Endothelial cell of hepatic sinusoid (primary cell): ENCODE measurements around the gene STH.

Source experiments
- in situ Hi-C: cut with HindIII; loops from 2 replicates; pipeline ENCODE4 v1.10.0; 2017; ENCODE audit warnings: low sequenced_read_pairs

Gene STH

DNA sequence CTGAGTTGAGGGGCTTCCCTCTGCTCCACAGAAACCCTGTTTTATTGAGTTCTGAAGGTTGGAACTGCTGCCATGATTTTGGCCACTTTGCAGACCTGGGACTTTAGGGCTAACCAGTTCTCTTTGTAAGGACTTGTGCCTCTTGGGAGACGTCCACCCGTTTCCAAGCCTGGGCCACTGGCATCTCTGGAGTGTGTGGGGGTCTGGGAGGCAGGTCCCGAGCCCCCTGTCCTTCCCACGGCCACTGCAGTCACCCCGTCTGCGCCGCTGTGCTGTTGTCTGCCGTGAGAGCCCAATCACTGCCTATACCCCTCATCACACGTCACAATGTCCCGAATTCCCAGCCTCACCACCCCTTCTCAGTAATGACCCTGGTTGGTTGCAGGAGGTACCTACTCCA lies 26.0 kb downstream of the STH start:
- in situ Hi-C loops, result no loop called here

DNA sequence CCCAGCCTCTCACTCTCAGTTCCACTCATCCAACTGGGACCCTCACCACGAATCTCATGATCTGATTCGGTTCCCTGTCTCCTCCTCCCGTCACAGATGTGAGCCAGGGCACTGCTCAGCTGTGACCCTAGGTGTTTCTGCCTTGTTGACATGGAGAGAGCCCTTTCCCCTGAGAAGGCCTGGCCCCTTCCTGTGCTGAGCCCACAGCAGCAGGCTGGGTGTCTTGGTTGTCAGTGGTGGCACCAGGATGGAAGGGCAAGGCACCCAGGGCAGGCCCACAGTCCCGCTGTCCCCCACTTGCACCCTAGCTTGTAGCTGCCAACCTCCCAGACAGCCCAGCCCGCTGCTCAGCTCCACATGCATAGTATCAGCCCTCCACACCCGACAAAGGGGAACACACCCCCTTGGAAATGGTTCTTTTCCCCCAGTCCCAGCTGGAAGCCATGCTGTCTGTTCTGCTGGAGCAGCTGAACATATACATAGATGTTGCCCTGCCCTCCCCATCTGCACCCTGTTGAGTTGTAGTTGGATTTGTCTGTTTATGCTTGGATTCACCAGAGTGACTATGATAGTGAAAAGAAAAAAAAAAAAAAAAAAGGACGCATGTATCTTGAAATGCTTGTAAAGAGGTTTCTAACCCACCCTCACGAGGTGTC lies 26.6 kb downstream of the STH start:
- in situ Hi-C loops, result no loop called here

DNA sequence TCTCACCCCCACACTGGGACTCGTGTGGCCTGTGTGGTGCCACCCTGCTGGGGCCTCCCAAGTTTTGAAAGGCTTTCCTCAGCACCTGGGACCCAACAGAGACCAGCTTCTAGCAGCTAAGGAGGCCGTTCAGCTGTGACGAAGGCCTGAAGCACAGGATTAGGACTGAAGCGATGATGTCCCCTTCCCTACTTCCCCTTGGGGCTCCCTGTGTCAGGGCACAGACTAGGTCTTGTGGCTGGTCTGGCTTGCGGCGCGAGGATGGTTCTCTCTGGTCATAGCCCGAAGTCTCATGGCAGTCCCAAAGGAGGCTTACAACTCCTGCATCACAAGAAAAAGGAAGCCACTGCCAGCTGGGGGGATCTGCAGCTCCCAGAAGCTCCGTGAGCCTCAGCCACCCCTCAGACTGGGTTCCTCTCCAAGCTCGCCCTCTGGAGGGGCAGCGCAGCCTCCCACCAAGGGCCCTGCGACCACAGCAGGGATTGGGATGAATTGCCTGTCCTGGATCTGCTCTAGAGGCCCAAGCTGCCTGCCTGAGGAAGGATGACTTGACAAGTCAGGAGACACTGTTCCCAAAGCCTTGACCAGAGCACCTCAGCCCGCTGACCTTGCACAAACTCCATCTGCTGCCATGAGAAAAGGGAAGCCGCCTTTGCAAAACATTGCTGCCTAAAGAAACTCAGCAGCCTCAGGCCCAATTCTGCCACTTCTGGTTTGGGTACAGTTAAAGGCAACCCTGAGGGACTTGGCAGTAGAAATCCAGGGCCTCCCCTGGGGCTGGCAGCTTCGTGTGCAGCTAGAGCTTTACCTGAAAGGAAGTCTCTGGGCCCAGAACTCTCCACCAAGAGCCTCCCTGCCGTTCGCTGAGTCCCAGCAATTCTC lies 27.4 kb downstream of the STH start:
- in situ Hi-C loops, result no loop called here

DNA sequence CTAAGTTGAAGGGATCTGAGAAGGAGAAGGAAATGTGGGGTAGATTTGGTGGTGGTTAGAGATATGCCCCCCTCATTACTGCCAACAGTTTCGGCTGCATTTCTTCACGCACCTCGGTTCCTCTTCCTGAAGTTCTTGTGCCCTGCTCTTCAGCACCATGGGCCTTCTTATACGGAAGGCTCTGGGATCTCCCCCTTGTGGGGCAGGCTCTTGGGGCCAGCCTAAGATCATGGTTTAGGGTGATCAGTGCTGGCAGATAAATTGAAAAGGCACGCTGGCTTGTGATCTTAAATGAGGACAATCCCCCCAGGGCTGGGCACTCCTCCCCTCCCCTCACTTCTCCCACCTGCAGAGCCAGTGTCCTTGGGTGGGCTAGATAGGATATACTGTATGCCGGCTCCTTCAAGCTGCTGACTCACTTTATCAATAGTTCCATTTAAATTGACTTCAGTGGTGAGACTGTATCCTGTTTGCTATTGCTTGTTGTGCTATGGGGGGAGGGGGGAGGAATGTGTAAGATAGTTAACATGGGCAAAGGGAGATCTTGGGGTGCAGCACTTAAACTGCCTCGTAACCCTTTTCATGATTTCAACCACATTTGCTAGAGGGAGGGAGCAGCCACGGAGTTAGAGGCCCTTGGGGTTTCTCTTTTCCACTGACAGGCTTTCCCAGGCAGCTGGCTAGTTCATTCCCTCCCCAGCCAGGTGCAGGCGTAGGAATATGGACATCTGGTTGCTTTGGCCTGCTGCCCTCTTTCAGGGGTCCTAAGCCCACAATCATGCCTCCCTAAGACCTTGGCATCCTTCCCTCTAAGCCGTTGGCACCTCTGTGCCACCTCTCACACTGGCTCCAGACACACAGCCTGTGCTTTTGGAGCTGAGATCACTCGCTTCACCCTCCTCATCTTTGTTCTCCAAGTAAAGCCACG lies 28.3 kb downstream of the STH start:
- in situ Hi-C loops, result no loop called here

DNA sequence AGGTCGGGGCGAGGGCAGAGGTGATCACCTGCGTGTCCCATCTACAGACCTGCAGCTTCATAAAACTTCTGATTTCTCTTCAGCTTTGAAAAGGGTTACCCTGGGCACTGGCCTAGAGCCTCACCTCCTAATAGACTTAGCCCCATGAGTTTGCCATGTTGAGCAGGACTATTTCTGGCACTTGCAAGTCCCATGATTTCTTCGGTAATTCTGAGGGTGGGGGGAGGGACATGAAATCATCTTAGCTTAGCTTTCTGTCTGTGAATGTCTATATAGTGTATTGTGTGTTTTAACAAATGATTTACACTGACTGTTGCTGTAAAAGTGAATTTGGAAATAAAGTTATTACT lies 28.9 kb downstream of the STH start:
- in situ Hi-C loops, result no loop called here

DNA sequence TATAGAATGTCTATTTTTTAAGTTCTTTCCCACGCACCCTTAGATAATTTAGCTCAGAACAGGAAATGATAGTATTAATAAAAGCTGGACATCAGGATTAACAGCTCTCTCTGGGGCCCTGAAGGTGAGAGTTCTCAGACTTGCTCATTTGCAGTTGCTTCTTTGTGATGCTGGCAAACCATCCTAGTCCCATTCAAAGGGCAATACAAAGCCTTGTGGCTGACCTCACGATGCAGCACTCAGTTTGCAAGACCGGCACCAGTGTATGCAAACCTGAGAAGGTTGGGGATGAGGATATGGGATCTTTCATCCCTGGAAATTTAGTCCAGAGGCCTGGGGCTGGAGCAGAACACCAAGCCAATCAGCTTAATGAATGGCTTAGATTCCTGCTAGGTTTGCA lies 29.3 kb downstream of the STH start:
- in situ Hi-C loops, result no loop called here

DNA sequence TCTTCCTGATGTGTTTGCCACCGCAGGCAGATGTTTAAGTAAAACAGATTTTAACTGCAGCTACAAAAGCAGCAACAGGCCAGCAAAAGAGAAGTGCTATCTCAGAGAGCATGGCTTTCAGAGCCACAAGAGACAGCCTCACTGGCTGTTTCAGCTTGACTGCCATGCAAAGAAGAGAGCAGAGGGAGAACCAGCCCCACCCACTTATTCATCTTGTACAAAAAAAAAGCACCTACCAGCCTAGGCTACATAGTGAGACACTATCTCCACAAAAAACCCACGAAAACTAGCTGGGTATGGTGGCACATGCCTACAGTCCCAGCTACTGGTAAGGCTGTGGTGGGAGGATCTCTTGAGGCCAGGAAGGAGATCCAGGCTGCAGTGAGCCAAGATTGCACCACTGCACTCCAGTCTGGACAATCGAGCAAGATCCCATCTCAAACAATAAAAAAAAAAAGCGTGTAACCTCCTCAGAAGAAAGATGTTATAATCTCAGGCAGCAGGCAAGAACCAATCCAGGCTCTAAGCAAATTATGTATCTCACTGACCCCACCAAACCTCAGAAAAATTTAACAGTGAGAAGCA lies 30.0 kb downstream of the STH start:
- in situ Hi-C loops, result no loop called here

DNA sequence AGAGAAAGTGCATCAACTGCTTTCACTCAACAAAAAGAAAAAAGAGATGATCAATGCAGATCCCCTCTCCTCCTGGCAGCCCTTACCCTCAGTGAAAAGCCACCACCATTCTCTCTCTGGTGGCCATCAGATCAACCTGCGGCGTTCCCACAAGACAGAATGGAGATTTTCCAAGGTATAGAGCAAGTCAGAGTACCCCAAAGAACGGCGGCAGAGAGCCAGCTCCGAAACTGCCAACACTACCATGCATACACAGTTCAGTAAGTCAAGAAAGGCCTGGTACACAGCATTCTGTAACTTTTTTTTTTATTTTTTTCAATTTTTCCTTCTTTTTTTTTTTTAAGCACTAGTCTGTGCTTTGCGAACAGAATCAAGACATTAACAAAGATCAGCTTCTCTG lies 30.6 kb downstream of the STH start:
- in situ Hi-C loops, result no loop called here

DNA sequence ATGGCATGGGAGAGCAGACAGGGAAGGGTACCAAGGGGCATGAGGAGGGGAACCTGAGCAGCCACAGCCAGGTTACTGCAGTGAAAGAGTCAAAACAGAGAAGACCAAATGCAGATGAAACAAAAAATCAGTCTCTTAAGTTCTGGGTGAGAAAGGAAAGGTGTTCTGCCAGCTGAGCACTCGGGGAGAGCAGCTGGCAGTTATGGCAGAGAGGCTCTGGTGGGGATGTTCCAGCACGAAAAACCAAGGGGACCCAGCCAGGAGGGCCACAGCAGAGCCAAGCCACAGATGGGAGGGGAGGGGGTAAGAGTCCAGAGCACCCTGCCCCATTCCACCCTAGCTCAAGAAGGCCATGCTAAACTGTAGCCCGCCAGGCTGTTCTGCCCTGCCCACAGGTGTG lies 31.7 kb downstream of the STH start:
- in situ Hi-C loops, result no loop called here

DNA sequence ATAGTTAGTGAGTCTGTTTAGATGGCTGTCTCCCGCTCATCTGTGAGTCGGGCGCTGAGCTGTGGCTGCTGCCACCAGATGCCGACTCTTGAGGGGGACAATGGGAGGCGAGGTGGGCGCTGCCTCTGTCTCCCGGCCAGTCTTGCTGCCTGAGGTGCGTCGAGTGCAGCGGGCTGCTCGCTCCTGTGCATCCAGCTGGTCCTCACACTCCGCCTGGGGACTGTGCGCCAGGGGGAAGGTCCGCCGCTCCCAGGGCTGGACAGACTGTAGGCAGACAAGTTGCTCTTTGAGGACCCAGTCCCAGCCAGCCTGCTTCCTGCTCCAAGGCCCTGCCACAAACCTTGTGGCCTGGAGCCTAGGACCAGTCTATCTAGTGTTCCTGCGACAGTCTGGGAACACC lies 32.4 kb downstream of the STH start:
- in situ Hi-C loops, result no loop called here

DNA sequence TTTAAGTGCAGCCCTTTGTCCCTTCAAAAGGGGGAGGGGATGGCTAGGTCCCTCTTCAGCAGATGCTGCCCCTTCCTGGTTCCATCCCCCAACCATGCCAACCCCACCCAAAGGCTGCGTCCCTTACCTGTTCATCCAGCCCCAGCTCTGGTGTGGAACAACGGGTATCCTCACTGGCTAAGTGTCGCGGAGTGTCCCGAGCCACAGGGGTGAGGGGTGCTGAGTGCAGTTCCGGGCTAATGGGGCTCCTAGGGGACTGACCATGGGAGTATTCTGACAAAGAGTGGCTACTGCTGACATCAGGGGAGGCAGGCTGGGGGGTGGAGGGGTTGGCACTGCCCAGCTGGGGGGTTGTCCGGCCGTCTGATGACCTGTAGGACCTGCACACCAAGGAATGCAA lies 32.9 kb downstream of the STH start:
- in situ Hi-C loops, result no loop called here

DNA sequence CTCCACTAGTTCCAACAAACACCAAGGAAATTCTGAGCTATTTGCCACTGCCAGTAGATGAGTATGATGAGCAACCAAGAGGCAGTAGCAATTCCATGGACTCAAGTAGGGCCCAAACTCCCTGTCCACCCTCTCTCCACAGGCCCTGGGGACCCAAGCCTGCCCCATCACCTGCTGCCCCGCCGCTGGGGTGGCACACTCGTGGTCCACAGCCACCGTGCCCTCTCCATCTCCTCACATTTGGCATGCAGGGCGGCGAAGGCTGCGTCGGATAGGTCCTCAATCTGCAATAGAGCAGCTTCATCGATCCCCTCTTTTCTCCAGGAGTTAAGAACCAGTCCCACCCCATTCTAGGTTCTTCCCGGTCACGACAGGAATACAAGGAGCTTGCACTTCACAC lies 33.9 kb downstream of the STH start:
- in situ Hi-C loops, result no loop called here

DNA sequence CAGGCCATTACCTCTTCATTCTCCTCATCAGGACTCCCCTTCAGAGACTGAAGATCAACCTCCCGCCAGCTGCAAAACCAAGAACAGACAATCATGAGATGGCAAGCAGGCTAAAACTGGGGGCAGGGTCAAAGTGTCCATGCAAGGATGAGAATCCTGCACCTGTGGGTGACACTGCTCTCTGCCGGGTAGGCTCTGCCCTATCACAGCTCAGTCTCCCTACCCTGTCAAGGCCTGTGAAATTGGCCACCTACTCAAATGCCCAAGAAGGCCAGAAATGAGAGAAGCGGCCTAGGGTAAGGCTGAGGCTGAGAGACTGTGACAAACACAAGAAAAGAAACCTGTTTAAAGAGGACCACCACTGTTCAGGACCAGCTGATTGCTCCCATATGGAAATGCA lies 34.3 kb downstream of the STH start:
- in situ Hi-C loops, result no loop called here

DNA sequence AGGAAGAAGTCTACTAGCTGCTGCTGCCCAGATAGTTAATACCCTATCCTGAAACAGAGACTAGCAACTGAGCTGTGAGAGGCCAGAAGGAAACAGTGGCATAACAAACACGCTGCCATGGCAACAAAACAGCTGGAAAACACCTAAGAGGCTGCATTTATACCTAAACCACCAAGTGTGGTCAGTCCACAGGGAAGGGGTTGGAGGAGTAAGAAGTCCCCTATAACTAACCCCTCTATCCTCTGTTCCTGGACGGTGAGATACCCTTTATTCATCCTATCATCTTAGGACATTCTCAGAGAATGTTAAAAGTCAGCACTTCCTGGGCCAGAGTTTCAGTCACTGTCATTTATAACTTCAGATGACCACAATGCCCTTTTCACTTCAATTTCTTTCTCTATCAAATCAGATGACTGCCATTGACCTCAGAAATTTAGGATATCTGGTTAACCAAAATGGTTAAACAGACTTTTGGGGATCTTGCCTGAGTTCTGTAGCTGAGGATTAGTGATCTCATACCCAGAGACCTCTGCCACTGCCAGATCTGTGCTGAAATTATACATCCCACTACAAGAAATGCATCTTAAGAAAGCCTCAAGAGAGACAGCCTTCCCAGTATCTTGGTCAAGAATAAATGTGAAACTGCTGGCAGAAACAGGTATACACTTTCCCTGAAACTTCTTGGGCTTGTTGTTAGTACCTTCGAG lies 36.2 kb downstream of the STH start:
- in situ Hi-C loops, result no loop called here

DNA sequence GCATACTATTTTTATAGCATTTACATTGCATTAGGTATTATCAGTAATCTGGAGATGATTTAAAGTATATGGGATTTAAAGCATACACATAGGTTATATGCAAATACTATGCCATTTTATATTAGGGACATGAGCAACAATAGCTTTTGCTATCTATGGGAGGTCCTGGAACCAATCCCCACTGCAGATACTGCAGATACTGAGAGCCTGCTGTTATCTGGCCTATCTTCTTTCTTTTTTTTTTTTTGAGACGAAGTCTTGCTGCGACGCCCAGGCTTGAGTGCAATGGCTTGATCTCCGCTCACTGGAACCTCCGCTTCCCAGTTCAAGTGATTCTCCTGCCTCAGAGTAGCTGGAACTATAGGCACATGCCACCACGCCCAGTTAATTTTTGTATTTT lies 37.4 kb downstream of the STH start:
- in situ Hi-C loops, result no loop called here

DNA sequence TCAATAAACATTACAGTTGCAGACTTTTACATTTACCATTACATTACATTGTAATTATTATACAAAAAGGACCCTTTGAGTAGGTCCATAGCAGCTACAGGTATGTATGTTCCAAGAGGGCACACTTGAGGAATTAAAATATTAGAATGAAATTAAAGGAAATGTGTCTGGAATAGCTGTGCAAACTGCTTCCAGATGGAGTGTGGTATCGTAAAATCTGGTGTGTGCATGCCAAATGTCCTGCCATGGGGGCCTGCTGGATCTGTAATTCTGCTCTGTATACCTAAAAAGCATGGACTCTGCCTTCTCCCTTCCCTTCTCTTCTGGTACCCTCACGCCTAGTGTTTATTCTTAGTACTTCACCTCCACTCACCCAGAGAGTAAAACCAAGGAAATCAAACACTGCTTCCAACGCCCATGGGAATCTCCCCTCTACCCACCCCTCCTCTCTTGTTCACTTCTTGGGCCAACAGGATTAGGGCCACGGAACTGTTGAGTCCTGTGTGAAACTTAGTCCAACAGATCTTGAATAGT lies 38.7 kb downstream of the STH start:
- in situ Hi-C loops, result no loop called here

DNA sequence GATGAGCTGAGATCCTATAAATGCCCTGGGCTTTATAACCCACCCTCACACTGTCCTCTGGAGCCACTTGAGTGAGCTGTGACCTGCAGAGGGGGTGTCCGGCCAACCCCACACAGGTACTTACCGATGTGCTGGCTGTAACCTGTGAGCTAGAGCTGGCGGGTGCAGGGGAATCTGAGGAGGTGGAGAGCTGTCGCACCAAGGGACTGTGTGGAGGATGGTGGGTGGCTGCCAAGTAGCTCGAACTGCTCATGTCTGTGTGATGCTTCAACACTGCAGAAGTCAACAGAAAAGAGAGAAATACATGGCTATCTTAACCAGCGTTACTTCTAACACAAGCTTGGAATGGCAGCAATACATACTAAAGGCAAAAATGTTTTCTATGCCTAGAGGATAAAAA lies 39.4 kb downstream of the STH start:
- in situ Hi-C loops, result no loop called here

DNA sequence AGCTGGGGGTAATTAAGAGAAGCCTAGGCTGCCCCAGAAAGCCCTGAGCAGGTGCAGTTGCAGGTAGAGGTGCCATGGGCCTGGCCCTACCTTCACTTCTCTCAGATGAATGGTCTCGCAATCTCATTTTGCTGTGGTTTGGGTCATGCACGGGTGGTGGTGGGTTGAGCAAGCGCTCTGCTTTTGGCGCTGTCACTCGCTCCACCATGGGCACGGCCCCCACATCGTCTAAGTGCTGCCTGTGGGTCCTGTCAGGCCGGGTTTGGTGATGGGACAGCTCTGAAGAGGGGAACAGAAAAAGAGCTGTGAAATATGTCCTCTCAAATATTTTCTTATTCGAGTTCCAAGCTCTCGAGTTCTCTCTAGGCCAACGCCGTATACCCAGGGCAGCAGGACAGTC lies 39.9 kb downstream of the STH start:
- in situ Hi-C loops, result no loop called here

DNA sequence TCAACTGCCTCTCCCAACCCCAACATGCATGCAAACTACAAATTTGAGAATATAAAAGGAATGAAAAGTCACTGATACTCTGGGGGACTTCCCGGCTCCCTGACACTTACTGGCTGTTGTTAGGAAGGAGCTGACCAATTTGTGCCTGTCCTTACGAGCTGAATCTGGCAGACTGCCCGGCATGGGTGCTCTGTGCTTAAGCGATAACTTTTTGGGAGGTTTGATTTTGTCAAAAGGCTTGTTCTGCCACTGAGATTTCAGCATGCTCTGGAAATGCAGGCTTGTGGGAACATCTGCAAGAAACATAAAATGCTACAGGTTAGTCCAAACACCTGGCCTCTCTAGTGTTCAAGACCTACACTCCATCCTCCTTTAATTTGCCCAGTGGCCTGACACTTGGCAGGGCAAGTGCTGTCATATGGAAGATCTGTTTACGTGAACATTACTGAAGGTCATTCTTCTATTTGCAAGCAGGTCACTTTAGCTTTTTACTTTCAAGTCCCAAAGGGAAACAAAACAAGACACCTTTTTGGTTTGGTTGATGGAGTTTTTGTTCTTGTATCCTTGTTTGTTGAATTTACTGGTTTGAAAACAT lies 40.6 kb downstream of the STH start:
- in situ Hi-C loops, result loop anchor here (5.0 kb wide), 1 partner anchor 88 kb away; no protein-coding TSS in a partner anchor

DNA sequence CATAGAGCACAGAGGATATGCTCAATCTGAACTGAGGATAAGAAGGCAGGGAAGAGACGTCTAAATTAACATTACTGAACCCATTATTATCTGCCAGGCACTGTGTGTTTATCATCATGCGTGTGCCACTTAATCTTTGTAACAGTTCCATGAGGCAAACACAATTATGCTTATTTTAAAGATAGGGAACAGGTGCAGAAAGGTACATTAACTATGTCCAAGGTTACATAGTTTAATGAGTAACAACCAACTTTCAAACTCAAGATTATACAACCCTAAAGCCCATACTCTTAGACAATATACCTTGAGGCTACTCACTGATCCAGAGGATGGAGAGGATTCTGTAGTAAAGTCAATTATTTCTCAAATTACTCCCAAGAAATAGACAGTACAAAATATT lies 43.2 kb downstream of the STH start:
- in situ Hi-C loops, result loop anchor here (5.0 kb wide), 1 partner anchor 85 kb away; no protein-coding TSS in a partner anchor
